Tibial nerve (tissue), 4 donors: ENCODE data around the gene SLC9B2.

Experiments
- EP300 ChIP-seq, 2 donors: sonication (generic); formaldehyde crosslinking; IDR thresholded peaks; one replicate each; pipeline ENCODE4 v1.6.1; 2017; ENCODE audit warnings: antibody characterized with exemption in 2 of 2, mild to moderate bottlenecking in 1 of 2
- POLR2A ChIP-seq, 2 donors: fragments of 450-650 bp; IDR thresholded peaks; one replicate each; pipeline ENCODE4 v1.6.1; 2017; ENCODE audit warnings: antibody characterized with exemption in 2 of 2, mild to moderate bottlenecking in 2 of 2, moderate library complexity in 2 of 2
- TF ChIP-seq, protein P1 (sequence below), 5 experiments: fragments of 200-600 bp in 3 of 5; fragments of 450-650 bp in 2 of 5; sonication (generic) in 3 of 5; IDR thresholded peaks; one replicate each; pipeline ENCODE4 v1.5.1; 2016 to 2019; ENCODE audit warnings: antibody characterized with exemption in 5 of 5, mild to moderate bottlenecking in 3 of 5, moderate library complexity in 2 of 5

DNA sequence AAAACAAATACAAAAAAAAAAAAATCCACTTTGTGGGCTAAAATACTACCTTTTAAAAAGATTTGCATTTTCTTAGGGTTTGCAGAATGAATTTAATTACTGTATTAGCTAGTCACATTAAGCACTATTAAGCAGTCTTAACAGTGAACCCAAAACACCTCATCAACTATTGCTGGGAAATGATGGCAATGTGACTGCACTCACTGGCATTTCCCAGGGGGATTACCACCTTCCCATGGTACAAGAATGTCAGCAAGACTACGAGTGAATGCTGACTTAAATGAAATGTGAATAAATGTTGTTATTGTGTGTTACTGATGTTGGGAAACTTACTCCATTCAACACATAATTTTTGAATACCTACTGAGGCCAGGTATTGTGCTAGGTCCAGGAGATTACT lies 10.0 kb upstream of the SLC9B2 start:
- TF ChIP-seq POLR2A (IDR thresholded peaks at IDR 0.05) (no peak), EP300 (IDR thresholded peaks at IDR 0.05) (no peak)
- TF ChIP-seq, protein P1, sequence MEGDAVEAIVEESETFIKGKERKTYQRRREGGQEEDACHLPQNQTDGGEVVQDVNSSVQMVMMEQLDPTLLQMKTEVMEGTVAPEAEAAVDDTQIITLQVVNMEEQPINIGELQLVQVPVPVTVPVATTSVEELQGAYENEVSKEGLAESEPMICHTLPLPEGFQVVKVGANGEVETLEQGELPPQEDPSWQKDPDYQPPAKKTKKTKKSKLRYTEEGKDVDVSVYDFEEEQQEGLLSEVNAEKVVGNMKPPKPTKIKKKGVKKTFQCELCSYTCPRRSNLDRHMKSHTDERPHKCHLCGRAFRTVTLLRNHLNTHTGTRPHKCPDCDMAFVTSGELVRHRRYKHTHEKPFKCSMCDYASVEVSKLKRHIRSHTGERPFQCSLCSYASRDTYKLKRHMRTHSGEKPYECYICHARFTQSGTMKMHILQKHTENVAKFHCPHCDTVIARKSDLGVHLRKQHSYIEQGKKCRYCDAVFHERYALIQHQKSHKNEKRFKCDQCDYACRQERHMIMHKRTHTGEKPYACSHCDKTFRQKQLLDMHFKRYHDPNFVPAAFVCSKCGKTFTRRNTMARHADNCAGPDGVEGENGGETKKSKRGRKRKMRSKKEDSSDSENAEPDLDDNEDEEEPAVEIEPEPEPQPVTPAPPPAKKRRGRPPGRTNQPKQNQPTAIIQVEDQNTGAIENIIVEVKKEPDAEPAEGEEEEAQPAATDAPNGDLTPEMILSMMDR (IDR thresholded peaks at IDR 0.05), result no peak
